Upper lobe of left lung (tissue), 6 donors: ENCODE measurements around the gene DNAJB7. TPM values are rescaled to one million over a fixed set of nuclear protein-coding genes. Genes with fewer than 3 reads are reported as not detected.
"Not testable (repeated sequence)": the region's sequence is repeated elsewhere in the genome, so short reads cannot be mapped to it uniquely, and the experiment has no call there.

Source experiments
- ATAC-seq, 2 donors: fragments of 200-7000 bp; cut with Tn5 transposase; one replicate each; pipeline ENCODE4 v1.9.1; 2022; ENCODE audit warnings: mild to moderate bottlenecking in 2 of 2, moderate library complexity in 2 of 2; ENCODE audit not compliant: low FRiP score in 2 of 2
- DNase-seq, 2 donors: peaks; one replicate each; pipeline ENCODE4 v3.0.0-alpha.2; 2019 to 2020
- H3K27ac ChIP-seq, 4 donors: fragments of 200-600 bp; sonication (generic); one replicate each; pipeline ENCODE4 v1.5.1; 2016 to 2019
- H3K27me3 ChIP-seq, 4 donors: fragments of 200-600 bp; sonication (generic); one replicate each; pipeline ENCODE4 v1.5.1; 2017 to 2019
- H3K36me3 ChIP-seq, 4 donors: fragments of 200-600 bp; sonication (generic); one replicate each; pipeline ENCODE4 v1.5.1; 2016 to 2019
- H3K4me1 ChIP-seq, 4 donors: fragments of 200-600 bp; sonication (generic); one replicate each; pipeline ENCODE4 v1.5.1; 2018 to 2019
- H3K4me3 ChIP-seq, 4 donors: fragments of 200-600 bp; sonication (generic); one replicate each; pipeline ENCODE4 v1.5.1; 2017 to 2019; ENCODE audit warnings: mild to moderate bottlenecking in 2 of 4, moderate library complexity in 1 of 4
- H3K9me3 ChIP-seq, 4 donors: fragments of 200-600 bp; sonication (generic); one replicate each; pipeline ENCODE4 v1.5.1; 2018 to 2019
- CTCF ChIP-seq, 6 experiments: fragments of 450-650 bp in 4 of 6; fragments of 200-600 bp in 2 of 6; sonication (generic) in 2 of 6; IDR thresholded peaks; one replicate each; pipeline ENCODE4 v1.5.1; 2016 to 2019; ENCODE audit warnings: antibody characterized with exemption in 6 of 6
- EP300 ChIP-seq, 4 donors: sonication (generic); formaldehyde crosslinking; IDR thresholded peaks; one replicate each; pipeline ENCODE4 v1.5.1; 2017; ENCODE audit warnings: antibody characterized with exemption in 4 of 4, control low read depth in 2 of 4
- POLR2A ChIP-seq, 4 donors: fragments of 450-650 bp; IDR thresholded peaks; one replicate each; pipeline ENCODE4 v1.5.1; 2016 to 2017; ENCODE audit warnings: antibody characterized with exemption in 4 of 4, mild to moderate bottlenecking in 2 of 4
- POLR2AphosphoS5 ChIP-seq, 2 donors: sonication (generic); formaldehyde crosslinking; IDR thresholded peaks; one replicate each; pipeline ENCODE4 v1.5.1; 2017; ENCODE audit warnings: antibody characterized with exemption in 2 of 2
- WGBS, 2 donors: methylation state at CpG; one replicate each; pipeline ENCODE4 v1.1.5; 2017 to 2018; 5-methylcytosine and 5-hydroxymethylcytosine counted together
- total RNA-seq, 6 donors: library from RNA; depleted of rRNA in 4 of 6; stranded (reverse); fragments of >200 nt in 4 of 6; gene quantifications; one replicate each; pipeline versions ENCODE4 v1.1.0 to v1.2.1, GENCODE V29; 2016 to 2021
- donor health status: DM: no; HTN: no; CAD: no; lungs with moderate emphysema.
- donor health status: DM: no; HTN: yes; CAD: no; lungs with severe emphysema.

The DNAJB7 gene
- total RNA-seq, 6 donors from 2014 or later = not detected

- peaks cover 2 to 17% (median 9%) of the 10 kb centered on the region in 4 donors for H3K36me3 ChIP-seq
- peaks cover 35 to 47% (median 44%) of the 10 kb centered on the region in 4 donors for H3K4me1 ChIP-seq
- ATAC-seq (no peak), DNase-seq (no peak)
- H3K27ac ChIP-seq = peak overlapping the region in 1 of 4 donors; percentile 10
- TF ChIP-seq POLR2A (IDR thresholded peaks at IDR 0.05) (no peak), POLR2AphosphoS5 (IDR thresholded peaks at IDR 0.05) (no peak), CTCF (IDR thresholded peaks at IDR 0.05) (no peak), EP300 (IDR thresholded peaks at IDR 0.05) (no peak)
- WGBS, 2 donors = 52 to 56% methylated on average over 3 of the region's 3 CpGs
- H3K27me3 ChIP-seq = no peaks in the 10 kb centered on the region
- no peak overlapping the region for H3K4me3 ChIP-seq
- H3K9me3 ChIP-seq = no peaks in the 10 kb centered on the region
Observed at GRCh38 chr22:40853961-40854360, 8.0 kb downstream of the DNAJB7 start.

- WGBS, 2 donors = 50 to 75% methylated on average over 1 of the region's 1 CpG
- Histone ChIP-seq H3K9me3 (no peaks in the 10 kb centered on the region), H3K27ac (no peak overlapping the region), H3K4me1 (peaks cover 29 to 41% (median 39%) of the 10 kb centered on the region in 4 donors), H3K36me3 (peaks cover 6 to 23% (median 13%) of the 10 kb centered on the region in 4 donors), H3K4me3 (no peak overlapping the region), H3K27me3 (no peaks in the 10 kb centered on the region)
- ATAC-seq = no peak
- no peak for DNase-seq
- TF ChIP-seq CTCF (IDR thresholded peaks at IDR 0.05) (no peak), EP300 (IDR thresholded peaks at IDR 0.05) (no peak), POLR2A (IDR thresholded peaks at IDR 0.05) (no peak), POLR2AphosphoS5 (IDR thresholded peaks at IDR 0.05) (no peak)
Observed at GRCh38 chr22:40853333-40853732, 8.6 kb downstream of the DNAJB7 start.

GRCh38 chr22:40845816-40846215 lies 16.1 kb downstream of the DNAJB7 start:
- not testable (repeated sequence) for H3K27me3 ChIP-seq, DNase-seq, H3K27ac ChIP-seq, ATAC-seq, H3K4me3 ChIP-seq, H3K4me1 ChIP-seq, H3K9me3 ChIP-seq
- WGBS, 2 donors = 93 to 94% methylated on average over 11 of the region's 11 CpGs
- H3K36me3 ChIP-seq = peaks cover 26 to 98% (median 65%) of the 10 kb centered on the region in 4 donors

- ATAC-seq (no peak), DNase-seq (no peak)
- no peaks in the 10 kb centered on the region for H3K4me1 ChIP-seq
- peaks cover 26 to 100% (median 72%) of the 10 kb centered on the region in 4 donors for H3K36me3 ChIP-seq
- no peak overlapping the region for H3K27ac ChIP-seq
- no peaks in the 10 kb centered on the region for H3K9me3 ChIP-seq
- no peaks in the 10 kb centered on the region for H3K27me3 ChIP-seq
- H3K4me3 ChIP-seq = no peak overlapping the region
- WGBS, 2 donors = 94 to 97% methylated on average over 3 of the region's 3 CpGs
- TF ChIP-seq POLR2A (IDR thresholded peaks at IDR 0.05) (no peak), POLR2AphosphoS5 (IDR thresholded peaks at IDR 0.05) (no peak), EP300 (IDR thresholded peaks at IDR 0.05) (no peak), CTCF (IDR thresholded peaks at IDR 0.05) (no peak)
Observed at GRCh38 chr22:40844951-40845350, 17.0 kb downstream of the DNAJB7 start.

GRCh38 chr22:40838486-40838885 lies 23.4 kb downstream of the DNAJB7 start:
- 90 to 95% methylated on average over 3 of the region's 3 CpGs for WGBS, 2 donors
- Histone ChIP-seq H3K4me3 (no peak overlapping the region), H3K27me3 (no peaks in the 10 kb centered on the region), H3K27ac (no peak overlapping the region), H3K4me1 (no peaks in the 10 kb centered on the region), H3K9me3 (no peaks in the 10 kb centered on the region), H3K36me3 (peaks cover 19 to 99% (median 69%) of the 10 kb centered on the region in 4 donors)
- DNase-seq (no peak), ATAC-seq (no peak)
- TF ChIP-seq EP300 (IDR thresholded peaks at IDR 0.05) (no peak), CTCF (IDR thresholded peaks at IDR 0.05) (no peak), POLR2A (IDR thresholded peaks at IDR 0.05) (no peak), POLR2AphosphoS5 (IDR thresholded peaks at IDR 0.05) (no peak)
